ENCODE results near the gene ARHGEF28.

DNA sequence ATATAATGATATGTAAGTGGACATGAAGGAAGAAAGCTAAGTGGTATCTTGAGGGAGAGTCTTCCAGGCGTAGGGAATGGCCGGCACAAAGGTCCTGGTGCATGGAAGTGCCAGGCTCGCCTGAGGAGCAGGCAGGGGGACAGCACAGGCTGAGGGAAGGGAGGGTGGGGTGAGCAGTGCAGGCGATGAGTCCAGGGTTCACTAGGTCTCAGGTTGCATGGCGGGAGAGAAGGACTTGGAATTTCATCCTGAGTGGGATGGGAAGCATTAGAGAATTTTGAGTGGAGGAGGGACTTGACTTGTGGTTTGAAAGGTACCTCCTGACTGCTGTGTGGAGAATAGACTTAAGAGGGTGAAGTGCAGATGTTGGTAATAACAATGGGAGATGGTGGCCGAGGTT lies 268.9 kb downstream of the ARHGEF28 start:
- TF ChIP-seq, protein P1, sequence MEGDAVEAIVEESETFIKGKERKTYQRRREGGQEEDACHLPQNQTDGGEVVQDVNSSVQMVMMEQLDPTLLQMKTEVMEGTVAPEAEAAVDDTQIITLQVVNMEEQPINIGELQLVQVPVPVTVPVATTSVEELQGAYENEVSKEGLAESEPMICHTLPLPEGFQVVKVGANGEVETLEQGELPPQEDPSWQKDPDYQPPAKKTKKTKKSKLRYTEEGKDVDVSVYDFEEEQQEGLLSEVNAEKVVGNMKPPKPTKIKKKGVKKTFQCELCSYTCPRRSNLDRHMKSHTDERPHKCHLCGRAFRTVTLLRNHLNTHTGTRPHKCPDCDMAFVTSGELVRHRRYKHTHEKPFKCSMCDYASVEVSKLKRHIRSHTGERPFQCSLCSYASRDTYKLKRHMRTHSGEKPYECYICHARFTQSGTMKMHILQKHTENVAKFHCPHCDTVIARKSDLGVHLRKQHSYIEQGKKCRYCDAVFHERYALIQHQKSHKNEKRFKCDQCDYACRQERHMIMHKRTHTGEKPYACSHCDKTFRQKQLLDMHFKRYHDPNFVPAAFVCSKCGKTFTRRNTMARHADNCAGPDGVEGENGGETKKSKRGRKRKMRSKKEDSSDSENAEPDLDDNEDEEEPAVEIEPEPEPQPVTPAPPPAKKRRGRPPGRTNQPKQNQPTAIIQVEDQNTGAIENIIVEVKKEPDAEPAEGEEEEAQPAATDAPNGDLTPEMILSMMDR (conservative IDR thresholded peaks at IDR 0.05; ENCODE audit: low read length): no peak
- TF ChIP-seq EZH2phosphoT487 (IDR thresholded peaks at IDR 0.05; ENCODE audit: borderline replicate concordance): no peak

Data from Loucy (cell line).